OCI-LY1 (cell line): ENCODE data around the gene NKAIN2.

ENCODE experiments used
- CTCF ChIP-seq: fragments of 200-600 bp; sonication (generic), shearing (Covaris generic); IDR thresholded peaks from 2 replicates; pipeline ENCODE4 v1.5.1; 2017; ENCODE audit warnings: mild to moderate bottlenecking, antibody characterized with exemption, low read length, moderate library complexity, mixed read lengths
- EZH2 ChIP-seq: fragments of 200-600 bp; sonication (generic), shearing (Covaris generic); IDR thresholded peaks from 2 replicates; pipeline ENCODE4 v1.8.0; 2017; ENCODE audit warnings: borderline replicate concordance, mixed run types, mild to moderate bottlenecking, antibody characterized with exemption, low read length, moderate library complexity, mixed read lengths

DNA sequence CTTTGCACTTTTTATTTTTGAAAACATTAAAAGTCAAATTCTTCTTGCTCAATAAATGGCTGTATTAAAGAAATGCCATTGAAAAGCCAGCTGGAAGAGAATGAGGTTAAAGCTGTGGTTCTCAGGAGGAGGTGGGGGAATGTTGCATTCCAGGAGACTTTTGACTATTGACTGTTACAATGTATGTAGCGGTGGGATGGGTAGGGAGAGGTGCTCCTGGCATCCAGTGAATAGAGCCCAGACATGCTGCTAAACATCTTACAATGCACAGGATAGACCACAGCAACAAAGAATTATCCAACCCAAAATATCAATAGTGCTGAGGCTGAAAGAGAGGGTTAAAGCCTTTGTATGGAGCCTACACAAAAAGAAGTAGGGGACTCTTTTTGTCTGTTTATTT is 295.9 kb downstream of the NKAIN2 start:
- no peak for TF ChIP-seq CTCF
- no peak for TF ChIP-seq EZH2
